HG03196 (cell line): ENCODE measurements around the gene NEURL1B.

Experiments
- ATAC-seq: cut with Tn5 transposase; IDR thresholded peaks from one replicate; pipeline ENCODE4 v1.9.1; 2021; ENCODE audit not compliant: unreplicated experiment

Gene NEURL1B

GRCh38 chr5:172608773-172609172 is 32.3 kb upstream of the NEURL1B start:
- ATAC-seq: no peak

- ATAC-seq: no peak
These were observed 30.4 kb upstream of the NEURL1B start for GRCh38 chr5:172610643-172611042.

- no peak for ATAC-seq
These were observed 29.1 kb upstream of the NEURL1B start for GRCh38 chr5:172611913-172612312.

GRCh38 chr5:172612771-172613170 is 28.3 kb upstream of the NEURL1B start:
- ATAC-seq: no peak

- no peak for ATAC-seq
These were observed 24.9 kb upstream of the NEURL1B start for GRCh38 chr5:172616136-172616535.

GRCh38 chr5:172616730-172617129 is 24.3 kb upstream of the NEURL1B start:
- no peak for ATAC-seq

- no peak for ATAC-seq
These were observed 23.2 kb upstream of the NEURL1B start for GRCh38 chr5:172617817-172618216.

GRCh38 chr5:172618574-172619365 is 22.3 kb upstream of the NEURL1B start:
- ATAC-seq: no peak

GRCh38 chr5:172620506-172620905 is 20.6 kb upstream of the NEURL1B start:
- ATAC-seq: no peak

- ATAC-seq: no peak
These were observed 18.7 kb upstream of the NEURL1B start for GRCh38 chr5:172622091-172623046.

- no peak for ATAC-seq
These were observed 17.6 kb upstream of the NEURL1B start for GRCh38 chr5:172623313-172623980.

- ATAC-seq: no peak
These were observed 16.7 kb upstream of the NEURL1B start for GRCh38 chr5:172624083-172624995.

- no peak for ATAC-seq
These were observed 15.8 kb upstream of the NEURL1B start for GRCh38 chr5:172624996-172625964.

GRCh38 chr5:172626031-172626581 is 15.0 kb upstream of the NEURL1B start:
- no peak for ATAC-seq

GRCh38 chr5:172630082-172630481 is 11.0 kb upstream of the NEURL1B start:
- no peak for ATAC-seq

GRCh38 chr5:172630482-172630881 is 10.6 kb upstream of the NEURL1B start:
- no peak for ATAC-seq

GRCh38 chr5:172630986-172631385 is 10.1 kb upstream of the NEURL1B start:
- ATAC-seq: no peak

- ATAC-seq: no peak
These were observed 8.5 kb upstream of the NEURL1B start for GRCh38 chr5:172632346-172633092.
